22Rv1 (cell line): ENCODE data around the gene SPIN1.

Source experiments
- CTCF ChIP-seq: fragments of 450-650 bp; IDR thresholded peaks from 2 replicates; pipeline ENCODE4 v1.5.1; 2017; ENCODE audit warnings: mild to moderate bottlenecking
- ZFX ChIP-seq: fragments of 450-650 bp; IDR thresholded peaks from 2 replicates; pipeline ENCODE4 v1.6.1; 2017; ENCODE audit warnings: antibody characterized with exemption, borderline replicate concordance

- no peak for TF ChIP-seq CTCF
- TF ChIP-seq ZFX: no peak
Measured at GRCh38 chr9:88436379-88436778, 48.1 kb downstream of the SPIN1 start.
